IMR-90 (cell line): Measurements from ENCODE around the gene FAM98B.

Experiments used
- BHLHE40 ChIP-seq: fragments of 150-350 bp; IDR thresholded peaks from 2 replicates; pipeline ENCODE4 v1.6.1; 2016; ENCODE audit warnings: mild to moderate bottlenecking, low read depth, low read length
- CTCF ChIP-seq: conservative IDR thresholded peaks from 2 replicates; pipeline ENCODE4 v1.5.1; 2012; ENCODE audit warnings: mild to moderate bottlenecking, low read depth, low read length, improper control_type of control experiment
- MAFK ChIP-seq: IDR thresholded peaks from 2 replicates; pipeline ENCODE4 v1.6.1; 2012; ENCODE audit warnings: low read depth, low read length, improper control_type of control experiment
- MAZ ChIP-seq: IDR thresholded peaks from 2 replicates; pipeline ENCODE4 v1.6.1; 2012; ENCODE audit warnings: low read depth, mild to moderate bottlenecking, low read length, improper control_type of control experiment, moderate library complexity, borderline replicate concordance
- MXI1 ChIP-seq: IDR thresholded peaks from 2 replicates; pipeline ENCODE4 v1.6.1; 2012; ENCODE audit warnings: low read depth, mild to moderate bottlenecking, low read length, moderate library complexity, borderline replicate concordance
- POLR2A ChIP-seq: IDR thresholded peaks from 2 replicates; pipeline ENCODE4 v1.6.1; 2012; ENCODE audit warnings: mild to moderate bottlenecking, low read depth, low read length
- RAD21 ChIP-seq: IDR thresholded peaks from 2 replicates; pipeline ENCODE4 v1.6.1; 2012; ENCODE audit warnings: low read length, improper control_type of control experiment
- RCOR1 ChIP-seq: IDR thresholded peaks from 2 replicates; pipeline ENCODE4 v1.6.1; 2012; ENCODE audit warnings: mild to moderate bottlenecking, low read length, improper control_type of control experiment; ENCODE audit not compliant: insufficient replicate concordance
- RFX5 ChIP-seq: IDR thresholded peaks from 2 replicates; pipeline ENCODE4 v1.8.0; 2012; ENCODE audit warnings: low read depth, mild to moderate bottlenecking, low read length, moderate library complexity
- SMC3 ChIP-seq: fragments of 150-350 bp; IDR thresholded peaks from 2 replicates; pipeline ENCODE4 v1.6.1; 2016; ENCODE audit warnings: low read depth, mild to moderate bottlenecking, antibody characterized with exemption, low read length, moderate library complexity
- TF ChIP-seq, protein P1 (sequence below): fragments of 150-350 bp; IDR thresholded peaks from 2 replicates; pipeline ENCODE4 v1.6.1; 2016; ENCODE audit warnings: low read depth, mild to moderate bottlenecking, low read length, moderate library complexity, borderline replicate concordance

DNA sequence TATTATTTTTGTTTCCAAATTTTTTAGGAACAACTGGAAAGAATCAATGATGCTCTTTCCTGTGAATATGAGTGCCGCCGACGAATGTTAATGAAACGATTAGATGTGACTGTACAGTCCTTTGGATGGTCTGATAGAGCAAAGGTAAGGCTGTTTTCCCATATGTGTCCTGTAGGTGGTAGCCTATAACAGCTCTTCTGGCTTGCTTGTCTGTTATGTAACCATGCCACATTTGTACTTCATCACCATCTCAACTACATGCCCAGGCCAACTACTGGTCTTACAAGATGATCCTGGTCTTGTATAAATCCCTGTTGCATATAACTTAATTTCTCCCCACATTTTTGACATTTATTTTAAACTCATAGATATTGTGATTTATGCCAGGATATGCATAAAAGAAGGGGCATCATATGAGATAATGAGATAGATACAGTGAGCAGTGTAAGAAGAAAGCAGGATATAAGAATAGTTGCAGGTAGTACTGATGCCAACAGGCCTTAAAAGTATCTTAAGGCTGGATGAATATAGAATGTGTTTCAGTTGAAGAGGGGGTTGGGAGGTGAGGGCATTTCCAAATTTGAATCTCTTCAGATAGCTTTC, 20.3 kb downstream of the FAM98B start:
- TF ChIP-seq BHLHE40, result no peak
- TF ChIP-seq CTCF, result peak; percentile 83
- peak; percentile 79 for TF ChIP-seq SMC3
- no peak for TF ChIP-seq MAFK
- TF ChIP-seq RFX5, result no peak
- no peak for TF ChIP-seq RCOR1
- TF ChIP-seq POLR2A, result no peak
- TF ChIP-seq MXI1, result no peak
- TF ChIP-seq, protein P1, sequence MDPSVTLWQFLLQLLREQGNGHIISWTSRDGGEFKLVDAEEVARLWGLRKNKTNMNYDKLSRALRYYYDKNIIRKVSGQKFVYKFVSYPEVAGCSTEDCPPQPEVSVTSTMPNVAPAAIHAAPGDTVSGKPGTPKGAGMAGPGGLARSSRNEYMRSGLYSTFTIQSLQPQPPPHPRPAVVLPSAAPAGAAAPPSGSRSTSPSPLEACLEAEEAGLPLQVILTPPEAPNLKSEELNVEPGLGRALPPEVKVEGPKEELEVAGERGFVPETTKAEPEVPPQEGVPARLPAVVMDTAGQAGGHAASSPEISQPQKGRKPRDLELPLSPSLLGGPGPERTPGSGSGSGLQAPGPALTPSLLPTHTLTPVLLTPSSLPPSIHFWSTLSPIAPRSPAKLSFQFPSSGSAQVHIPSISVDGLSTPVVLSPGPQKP, result no peak
- peak; percentile 92 for TF ChIP-seq RAD21
- TF ChIP-seq MAZ, result no peak
